SW480 (cell line): ENCODE data around the gene PIP4P1.

Source experiments
- DNase-seq: peaks from one replicate; pipeline ENCODE4 v3.0.0-alpha.2; 2016; ENCODE audit warnings: low spot score

PIP4P1 gene

GRCh38 chr14:20435582-20436362, 25.5 kb downstream of the PIP4P1 start, which contains the start of gene KLHL33:
Gene KLHL33 (minus strand): TSS chr14:20436166. CDS start chr14:20435811, 355 bp downstream.
- DNase-seq, result no peak

- no peak for DNase-seq
These were observed 26.3 kb downstream of the PIP4P1 start for GRCh38 chr14:20434701-20435581.

- no peak for DNase-seq
These were observed 31.2 kb downstream of the PIP4P1 start for GRCh38 chr14:20429801-20430669.

DNA sequence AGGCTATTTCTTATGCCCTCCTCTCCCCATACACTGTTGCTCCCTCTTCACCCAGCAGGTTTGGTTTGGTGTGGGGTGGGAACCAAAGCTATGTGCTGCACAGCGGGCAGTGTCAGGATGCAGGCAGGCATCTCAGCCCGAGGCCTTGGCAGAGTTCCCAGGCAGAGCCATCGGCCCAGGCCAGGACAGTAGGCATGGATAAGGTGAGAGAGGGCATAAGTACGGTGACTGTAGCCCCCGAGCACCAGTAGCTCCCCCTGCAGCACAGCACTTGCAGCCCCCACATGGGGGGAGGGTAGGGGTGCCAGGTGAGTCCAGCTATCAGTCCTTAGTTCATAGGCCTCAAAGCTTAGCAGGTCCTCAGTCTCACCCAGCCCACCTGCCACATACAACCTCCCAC, 32.4 kb downstream of the PIP4P1 start:
- DNase-seq, result no peak

- DNase-seq, result no peak
These were observed 33.2 kb downstream of the PIP4P1 start for GRCh38 chr14:20428010-20428365.

GRCh38 chr14:20427231-20428009, 33.8 kb downstream of the PIP4P1 start:
- DNase-seq, result peak; percentile 79

- DNase-seq, result no peak
These were observed 36.4 kb downstream of the PIP4P1 start for GRCh38 chr14:20424851-20425250.

GRCh38 chr14:20422886-20423285, 38.3 kb downstream of the PIP4P1 start:
- DNase-seq, result no peak

- no peak for DNase-seq
These were observed 40.0 kb downstream of the PIP4P1 start for GRCh38 chr14:20421267-20421666.

- no peak for DNase-seq
These were observed 41.8 kb downstream of the PIP4P1 start for GRCh38 chr14:20419419-20419818.

- DNase-seq, result no peak
These were observed 42.7 kb downstream of the PIP4P1 start for GRCh38 chr14:20418501-20418909.

DNA sequence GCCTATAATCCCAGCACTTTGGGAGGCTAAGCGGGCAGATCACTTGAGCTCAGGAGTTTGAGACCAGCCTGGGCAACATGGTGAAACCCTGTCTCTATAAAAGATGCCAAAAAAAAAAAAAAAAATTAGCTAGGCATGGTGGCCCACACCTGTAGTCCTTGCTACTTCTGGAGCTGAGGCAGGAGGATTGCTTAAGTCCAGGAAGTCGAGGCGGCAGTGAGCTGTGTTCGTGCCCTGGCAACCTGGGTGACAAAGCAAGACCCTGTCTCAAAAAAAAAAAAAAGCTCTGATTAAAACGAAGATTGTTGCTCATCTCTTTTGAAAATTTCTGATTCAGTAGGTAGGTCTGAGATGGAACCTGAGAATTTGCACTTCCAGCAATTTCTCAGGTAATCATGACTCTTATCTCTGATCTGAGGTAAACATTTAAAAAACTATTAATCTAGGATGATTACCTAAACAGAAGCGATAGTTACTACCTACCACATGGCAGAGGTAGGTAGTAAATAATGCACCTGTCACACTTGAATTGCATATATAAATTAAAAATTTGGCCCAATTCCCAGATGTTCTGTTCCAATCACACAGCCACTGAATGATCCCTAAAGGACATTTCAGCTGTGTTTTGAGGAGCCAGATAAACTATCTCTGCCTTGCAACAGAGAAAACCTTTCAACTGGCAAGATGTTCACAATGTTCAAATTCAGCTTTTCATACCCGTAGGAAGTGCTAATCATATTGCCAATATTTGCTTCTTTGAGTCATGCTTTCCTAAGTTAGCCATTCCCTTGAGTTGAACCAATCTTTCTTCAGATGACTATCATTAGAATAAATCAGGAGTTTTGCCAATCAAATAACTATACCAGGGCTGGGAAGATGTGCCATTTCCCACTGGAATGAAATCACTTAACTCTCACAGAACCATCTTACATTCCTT, 43.7 kb downstream of the PIP4P1 start:
- no peak for DNase-seq

DNA sequence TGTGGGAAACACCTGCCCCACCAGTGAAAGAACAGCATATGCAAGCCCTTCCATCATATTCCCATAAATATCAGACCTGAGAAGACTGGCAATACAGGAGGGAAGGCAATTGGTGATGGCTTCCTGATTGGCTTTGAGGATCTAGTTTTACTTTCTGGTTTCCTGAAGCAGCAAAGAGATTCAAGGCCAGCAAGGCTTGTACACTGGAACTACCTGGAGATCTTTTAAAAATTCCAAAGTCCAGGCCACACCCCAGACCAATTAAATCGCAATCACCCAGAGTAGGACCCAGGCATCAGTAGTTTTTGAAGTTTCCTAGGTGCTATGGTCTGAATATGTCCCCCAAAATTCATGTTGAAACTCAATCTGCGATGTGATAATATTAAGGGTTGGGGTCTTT, 45.0 kb downstream of the PIP4P1 start:
- DNase-seq, result no peak

DNA sequence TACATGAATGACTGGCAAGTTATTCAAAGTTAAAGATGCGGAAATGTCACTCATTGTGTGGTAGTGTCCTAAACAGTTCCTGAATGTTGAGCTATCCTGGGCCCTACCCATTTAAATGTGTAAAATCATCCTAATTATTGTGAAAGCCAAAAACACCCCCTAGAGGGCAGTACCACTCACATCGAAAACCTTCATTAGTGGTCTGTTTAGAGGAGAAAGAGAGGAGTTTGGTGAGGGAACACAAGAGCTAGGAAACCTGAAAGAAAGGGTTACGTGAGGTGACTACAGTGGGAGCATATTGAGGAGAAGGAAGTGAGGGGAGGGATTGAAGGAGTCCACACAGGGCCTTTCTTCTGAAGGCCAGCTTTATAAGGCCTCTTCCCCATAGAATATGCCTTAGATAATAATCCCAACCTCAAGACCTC, 45.4 kb downstream of the PIP4P1 start:
- DNase-seq, result peak; percentile 62

DNA sequence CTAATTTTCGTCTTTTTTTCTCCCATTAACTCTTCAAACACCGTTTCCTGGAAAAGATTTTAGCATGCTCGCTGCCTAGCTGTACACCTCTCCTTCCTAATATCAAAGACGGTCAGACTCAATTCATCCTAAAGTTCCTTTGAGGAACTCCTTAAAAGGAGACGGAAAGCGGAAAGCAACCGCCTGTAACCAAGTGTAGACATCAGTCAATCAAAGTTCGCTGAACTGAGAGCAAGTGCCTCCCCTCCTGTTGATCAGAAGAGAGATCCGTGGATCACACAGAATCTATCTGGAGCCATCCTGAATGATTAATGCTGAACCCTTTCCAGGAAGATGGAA, 47.5 kb downstream of the PIP4P1 start:
- no peak for DNase-seq

GRCh38 chr14:20412876-20413743, 48.1 kb downstream of the PIP4P1 start, which contains the start of gene TEP1:
Gene TEP1 (minus strand): TSS chr14:20413501. CDS start chr14:20408439, 5,062 bp downstream.
- peak; percentile 83 for DNase-seq

DNA sequence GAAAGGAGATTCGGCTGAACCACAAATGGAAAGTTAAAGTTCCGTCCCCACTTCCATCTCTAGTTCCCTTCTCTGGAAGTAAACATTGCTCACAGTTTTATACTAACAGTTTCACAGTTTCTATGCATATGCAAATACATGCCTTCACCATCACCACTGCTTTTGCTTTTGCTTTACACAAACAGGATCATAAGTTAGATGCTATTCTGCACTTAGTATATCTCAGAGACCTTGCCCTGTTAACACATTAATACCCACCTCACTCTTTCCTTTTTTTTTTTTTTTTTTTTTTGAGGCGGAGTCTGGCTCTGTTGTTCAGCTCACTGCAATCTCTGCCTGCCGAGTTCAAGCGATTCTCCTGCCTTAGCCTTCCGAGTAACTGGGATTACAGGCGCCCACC, 48.8 kb downstream of the PIP4P1 start:
- DNase-seq, result no peak

- DNase-seq, result no peak
These were observed 52.0 kb downstream of the PIP4P1 start for GRCh38 chr14:20409226-20409625.
